Measurements from ENCODE around the gene SSBP2.

The SSBP2 gene

GRCh38 chr5:81703840-81704239 is 47.1 kb downstream of the SSBP2 start:
- no peak for TF ChIP-seq CTCF (IDR thresholded peaks at IDR 0.05; ENCODE audit: low read depth, low read length)

GRCh38 chr5:81700166-81700565 is 50.7 kb downstream of the SSBP2 start:
- TF ChIP-seq CTCF (IDR thresholded peaks at IDR 0.05; ENCODE audit: low read depth, low read length), result no peak

More at GRCh38 chr5:81703840-81704239, 47.1 kb downstream of the SSBP2 start:
- H3K4me3 ChIP-seq (ENCODE audit: low read depth, low read length), result no peak overlapping the region

GRCh38 chr5:81698813-81699212 is 52.1 kb downstream of the SSBP2 start:
- TF ChIP-seq CTCF (IDR thresholded peaks at IDR 0.05; ENCODE audit: low read depth, low read length), result no peak
- H3K4me3 ChIP-seq (ENCODE audit: low read depth, low read length), result no peak overlapping the region

More at GRCh38 chr5:81700166-81700565, 50.7 kb downstream of the SSBP2 start:
- no peak overlapping the region for H3K4me3 ChIP-seq (ENCODE audit: low read depth, low read length)

GRCh38 chr5:81696418-81697397 is 54.2 kb downstream of the SSBP2 start:
- H3K4me3 ChIP-seq (ENCODE audit: low read depth, low read length), result no peak overlapping the region
- TF ChIP-seq CTCF (IDR thresholded peaks at IDR 0.05; ENCODE audit: low read depth, low read length), result no peak

GRCh38 chr5:81694726-81695125 is 56.2 kb downstream of the SSBP2 start:
- no peak for TF ChIP-seq CTCF (IDR thresholded peaks at IDR 0.05; ENCODE audit: low read depth, low read length)
- no peak overlapping the region for H3K4me3 ChIP-seq (ENCODE audit: low read depth, low read length)

GRCh38 chr5:81688215-81688614 is 62.7 kb downstream of the SSBP2 start:
- TF ChIP-seq CTCF (IDR thresholded peaks at IDR 0.05; ENCODE audit: low read depth, low read length), result no peak
- no peak overlapping the region for H3K4me3 ChIP-seq (ENCODE audit: low read depth, low read length)

- no peak for TF ChIP-seq CTCF (IDR thresholded peaks at IDR 0.05; ENCODE audit: low read depth, low read length)
- no peak overlapping the region for H3K4me3 ChIP-seq (ENCODE audit: low read depth, low read length)
Observed at GRCh38 chr5:81687292-81687691, 63.6 kb downstream of the SSBP2 start.

All from WI38 (cell line).